Renal cortex interstitium (tissue), 15 donors: Measurements from ENCODE around the gene AMTN. TPM values are rescaled to one million over a fixed set of nuclear protein-coding genes. Genes with fewer than 3 reads are reported as not detected.
"Not testable (repeated sequence)": the region's sequence is repeated elsewhere in the genome, so short reads cannot be mapped to it uniquely, and the experiment has no call there.

Experiments
- DNase-seq, 11 donors: peaks; one replicate each; pipeline ENCODE4 v3.0.0-alpha.2; 2013; ENCODE audit warnings: low read depth in 9 of 11, low spot score in 4 of 11; ENCODE audit errors: extremely low read depth in 1 of 11
- long read RNA-seq, 16 experiments: transcript quantifications; one replicate each; lab custom pipeline, GENCODE V29; 2026
- polyA plus RNA-seq, 3 donors: library from polyadenylated mRNA; unstranded; fragments of 120-200 nt; gene quantifications; one replicate each; pipeline ENCODE4 v1.2.1, GENCODE V29; 2013; ENCODE audit not compliant: insufficient read length in 3 of 3

AMTN gene
- polyA plus RNA-seq: not detected
- long read RNA-seq, donor 1: 0 reads
- long read RNA-seq, donor 2: 0 reads
- long read RNA-seq, donor 3: 0 reads
- long read RNA-seq, donor 4: 0 reads
- long read RNA-seq, donor 5: 0 reads
- long read RNA-seq, donor 6: 0 reads
- long read RNA-seq, donor 7: 0 reads
- long read RNA-seq, donor 8: 0 reads
- long read RNA-seq, donor 9: 0 reads
- long read RNA-seq, donor 10: 0 reads
- long read RNA-seq, donor 11: 0 reads
- long read RNA-seq, donor 12: 0 reads
- long read RNA-seq, donor 13: 0 reads
- long read RNA-seq, donor 14: 0 reads
- long read RNA-seq, donor 15: 0 reads
- long read RNA-seq, donor 16: 0 reads

GRCh38 chr4:70518269-70518668, at the start of gene AMTN:
Gene AMTN, plus strand, starts transcription at chr4:70518569. Its CDS starts 209 bp downstream, at chr4:70518778.
- DNase-seq: no peak

DNA sequence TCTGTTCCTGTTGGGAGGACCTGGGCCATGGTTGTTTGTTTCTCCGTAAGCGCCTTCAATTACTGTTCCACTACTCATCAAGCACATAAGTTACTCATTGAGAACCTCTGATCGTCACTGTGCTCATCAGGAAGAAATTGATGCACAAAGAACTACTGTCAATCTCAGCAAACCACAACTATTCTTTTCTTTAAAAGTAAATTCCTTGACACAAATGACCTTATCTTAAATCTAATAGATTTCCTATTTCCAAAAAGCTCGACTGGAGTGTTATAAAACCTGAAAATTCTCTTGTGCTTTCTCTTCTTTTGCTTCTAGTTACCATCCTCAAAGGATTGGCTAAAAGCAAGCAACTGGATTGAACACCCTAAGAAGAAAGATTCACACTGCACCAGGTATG, 46.5 kb upstream of the AMTN start, which contains the start of gene MUC7:
Gene MUC7, plus strand, starts transcription at position 301 of the 400 bp plus-strand sequence. CDS start 1,825 bp downstream, outside the sequence.
- no peak for DNase-seq

DNA sequence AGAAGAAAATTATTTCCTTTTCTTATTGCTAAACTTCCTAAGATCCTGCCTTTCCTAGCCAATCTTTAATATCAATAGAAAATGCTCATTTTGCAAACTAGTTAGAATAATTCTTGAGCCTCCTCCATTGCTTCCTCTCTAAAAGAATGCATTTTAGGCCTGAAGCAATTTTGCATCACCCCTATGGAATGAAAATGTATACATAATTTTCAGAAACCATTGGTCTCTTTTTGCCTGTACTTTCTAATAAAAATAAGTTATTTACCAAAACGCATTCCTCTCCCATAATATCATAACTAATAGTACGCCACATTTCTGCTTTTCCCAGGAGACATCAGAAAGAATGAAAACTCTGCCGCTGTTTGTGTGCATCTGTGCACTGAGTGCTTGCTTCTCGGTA, 44.7 kb upstream of the AMTN start:
- DNase-seq: no peak

DNA sequence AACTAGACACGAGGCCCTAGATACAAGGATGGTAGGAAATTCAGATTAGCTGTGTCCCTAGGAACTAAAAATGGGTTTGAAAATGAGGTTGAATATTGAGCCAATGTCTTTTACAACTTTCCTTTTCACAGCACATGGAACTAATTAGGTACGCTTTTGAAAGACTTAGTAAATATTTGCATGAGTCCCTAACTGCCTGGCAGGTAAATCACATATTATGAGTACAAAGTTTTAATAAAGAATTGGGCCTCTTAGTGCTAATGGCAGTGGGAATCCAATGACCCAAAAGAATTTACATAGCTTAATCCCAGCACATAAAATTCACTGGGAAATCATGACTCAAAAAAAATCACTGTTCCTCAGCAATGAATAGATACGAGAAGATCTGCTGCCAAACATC, 29.6 kb upstream of the AMTN start:
- no peak for DNase-seq

- DNase-seq: no peak
Measured at GRCh38 chr4:70496231-70496630, 22.1 kb upstream of the AMTN start.

GRCh38 chr4:70501838-70502237, 16.5 kb upstream of the AMTN start:
- peak in 1 of 11 donors; percentile 13 for DNase-seq

DNA sequence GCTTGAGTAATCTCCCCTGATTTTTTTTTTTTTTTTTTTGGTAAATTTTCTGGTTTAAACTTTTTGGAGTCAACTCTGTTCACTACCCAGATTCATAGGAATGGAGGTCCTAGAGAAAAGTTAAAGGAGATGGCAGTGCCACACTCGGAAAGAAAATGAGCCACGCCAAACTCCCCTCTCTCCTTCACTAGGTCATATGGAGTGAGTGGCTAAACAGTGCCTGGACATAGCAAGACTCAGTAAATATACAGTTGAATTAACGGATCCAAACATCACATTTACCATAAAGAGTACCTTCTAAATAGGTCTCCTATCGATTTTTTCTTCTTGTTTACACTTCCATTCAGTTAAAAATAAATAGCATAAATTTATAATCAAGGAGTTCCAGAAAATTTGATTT, 13.6 kb upstream of the AMTN start:
- DNase-seq: no peak

DNA sequence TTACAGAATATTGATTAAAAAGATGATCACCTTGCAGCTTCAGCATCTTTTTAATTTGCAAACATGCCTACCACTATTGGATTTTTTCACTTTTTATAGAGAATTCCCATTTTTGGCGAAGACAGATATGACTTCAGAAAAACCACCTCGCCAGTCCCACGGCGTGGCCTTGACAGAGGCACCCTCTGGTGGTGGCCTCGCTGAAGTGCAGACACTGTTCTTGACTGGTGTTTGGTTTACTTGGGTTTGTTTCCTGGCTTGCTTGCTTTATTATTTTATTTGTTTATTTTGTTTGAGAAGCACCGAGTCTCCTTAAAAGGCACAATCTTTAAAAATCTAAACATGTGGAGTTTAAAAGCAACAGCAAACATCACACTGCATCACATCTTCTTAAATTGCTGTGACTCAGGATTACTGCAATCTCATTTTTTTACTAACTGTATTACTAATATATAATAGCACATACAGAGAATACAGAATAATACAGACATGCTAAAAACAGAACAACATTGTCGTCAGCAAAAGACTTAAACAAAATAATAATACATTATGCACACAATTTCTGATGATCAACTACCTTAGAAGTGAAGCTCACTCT, 13.1 kb upstream of the AMTN start:
- peak in 9 of 11 donors; percentile 18 to 49 (median 36) for DNase-seq

DNA sequence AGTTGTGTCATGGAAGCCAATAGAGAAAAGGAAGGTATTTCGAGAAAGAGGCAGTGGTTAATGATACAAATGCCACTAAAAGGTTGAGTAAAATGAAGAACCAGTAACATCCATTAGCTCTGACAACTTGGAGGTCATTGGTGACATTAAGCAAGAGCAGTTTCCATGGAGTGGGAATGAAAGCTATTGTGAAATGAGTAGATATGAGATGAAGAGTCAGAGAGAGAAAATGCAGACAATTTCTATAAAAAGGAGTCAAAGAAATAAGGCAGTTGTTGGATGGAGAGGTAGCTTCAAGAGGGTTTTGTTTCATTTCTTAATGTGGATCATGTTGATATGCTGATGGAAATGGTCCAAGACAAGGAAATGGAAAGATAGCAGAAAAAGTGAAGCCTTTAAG, 9.6 kb upstream of the AMTN start:
- DNase-seq: no peak

- DNase-seq: no peak
Measured at GRCh38 chr4:70511365-70511764, 7.0 kb upstream of the AMTN start.

DNA sequence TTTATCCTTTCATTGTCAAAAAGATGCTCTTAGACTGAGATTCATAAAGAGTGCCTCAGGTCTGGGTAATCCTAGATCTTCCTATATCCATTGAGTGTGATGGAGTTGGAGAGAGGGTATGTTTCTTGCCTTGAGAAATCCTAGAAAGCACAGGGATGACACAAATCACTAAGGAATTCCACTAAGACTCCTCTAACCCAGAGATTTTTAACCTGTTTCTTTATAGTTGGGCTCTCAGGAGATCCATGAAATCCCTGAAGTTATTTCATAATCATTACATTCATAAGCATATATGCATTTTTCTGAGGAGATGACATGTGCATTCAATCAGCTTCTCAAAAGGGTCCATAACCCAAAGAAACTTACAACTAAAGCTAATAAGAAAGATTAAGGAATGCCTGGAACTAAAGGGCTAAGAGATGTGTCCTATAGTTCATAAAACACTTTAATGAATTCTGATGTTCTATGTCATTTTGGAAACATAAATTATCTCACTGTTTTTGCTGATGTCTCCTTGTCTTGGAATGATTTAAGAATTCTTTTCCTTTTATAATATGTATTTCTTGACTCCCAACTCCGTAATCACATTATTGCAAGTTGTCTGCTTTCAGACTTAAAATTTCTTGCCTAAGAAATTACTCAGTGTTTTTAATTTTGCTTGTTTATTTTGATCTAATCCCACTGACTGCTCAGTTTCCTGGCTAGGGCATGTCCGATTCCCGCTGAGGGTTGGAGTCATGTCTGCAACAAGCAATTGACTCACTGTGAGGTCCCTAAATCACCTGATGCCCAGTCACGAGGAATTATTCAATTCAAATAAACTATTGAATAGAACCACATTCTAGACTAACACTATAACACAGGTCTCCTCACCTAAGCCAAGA, 2.8 kb upstream of the AMTN start:
- DNase-seq: no peak

GRCh38 chr4:70518716-70519115, 347 bp downstream of the AMTN start:
- no peak for DNase-seq

DNA sequence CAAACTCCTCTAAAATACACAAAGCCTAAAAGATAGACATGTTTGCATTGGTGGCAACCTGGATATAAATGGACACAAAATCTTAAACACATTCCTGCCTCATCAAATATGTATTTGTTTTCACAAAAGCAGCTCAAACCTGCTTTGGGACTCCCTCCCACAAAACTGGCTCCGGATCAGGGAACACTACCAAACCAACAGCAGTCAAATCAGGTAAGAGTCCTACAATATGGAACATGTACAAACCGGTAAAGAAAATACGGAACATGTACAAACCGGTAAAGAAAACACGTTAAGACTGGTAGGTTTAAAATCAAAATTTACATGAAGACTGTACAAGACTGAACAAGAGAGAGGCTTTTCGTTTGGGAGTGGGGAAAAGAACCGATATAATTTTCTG, 4.3 kb downstream of the AMTN start:
- no peak for DNase-seq

- DNase-seq: no peak
Measured at GRCh38 chr4:70530997-70531396, 12.6 kb downstream of the AMTN start.

- no peak for DNase-seq
Measured at GRCh38 chr4:70531981-70532380, 13.6 kb downstream of the AMTN start.

DNA sequence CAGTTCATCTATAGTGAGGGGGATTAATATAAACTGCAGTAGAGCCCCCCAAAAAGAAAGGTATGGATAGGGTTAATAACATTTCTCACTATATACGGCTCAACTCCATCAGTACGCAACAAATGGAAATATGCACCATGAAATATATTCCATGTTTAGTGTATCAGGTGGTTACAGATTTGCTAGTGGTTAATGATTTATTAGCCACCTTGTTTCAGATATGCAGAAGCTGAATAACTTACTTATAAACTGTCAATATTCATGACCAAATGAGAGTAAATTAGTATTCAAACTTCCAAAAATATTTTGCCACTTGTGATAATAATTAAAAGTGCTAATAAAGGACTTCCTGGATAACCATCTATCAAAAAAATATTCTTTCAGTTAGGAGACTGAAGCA, 14.8 kb downstream of the AMTN start:
- DNase-seq: no peak

DNA sequence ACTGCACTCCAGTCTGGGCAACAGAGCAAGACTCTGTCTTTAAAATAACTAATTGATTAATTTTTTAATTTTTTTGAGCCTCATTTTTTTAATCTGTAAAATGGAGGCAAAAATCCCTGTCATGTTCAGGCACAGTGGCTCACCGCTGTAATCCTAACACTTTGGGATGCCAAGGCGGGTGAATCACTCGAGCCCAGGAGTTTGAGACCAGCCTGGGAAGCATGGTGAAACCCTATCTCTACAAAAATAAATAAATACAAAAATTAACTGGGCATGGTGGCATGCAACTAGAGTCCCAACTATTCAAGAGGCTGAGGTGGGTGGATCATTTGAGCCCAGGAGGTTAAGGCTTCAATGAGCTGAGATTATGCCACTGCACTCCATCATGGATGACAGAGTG, 15.4 kb downstream of the AMTN start:
- DNase-seq: no peak

GRCh38 chr4:70534886-70535285, 16.5 kb downstream of the AMTN start:
- DNase-seq: not testable (repeated sequence)

GRCh38 chr4:70538869-70539268, 20.5 kb downstream of the AMTN start:
- DNase-seq: no peak
